LNCaP clone FGC (cell line): ENCODE data around the gene RPP25L.

Experiments used
- DNase-seq: peaks from one replicate; pipeline ENCODE4 v3.0.0-alpha.2; 2011; ENCODE audit warnings: low read depth
- H3K4me3 ChIP-seq: 2 replicates; pipeline ENCODE4 v1.5.1; 2011; ENCODE audit warnings: mild to moderate bottlenecking, low read depth, low read length, control low read depth
- TF ChIP-seq, protein P1 (sequence below): IDR thresholded peaks from 2 replicates; pipeline ENCODE4 v1.5.1; 2012; ENCODE audit warnings: mild to moderate bottlenecking; ENCODE audit not compliant: control insufficient read depth, insufficient read depth; ENCODE audit errors: extremely low read depth

Gene RPP25L

GRCh38 chr9:34572092-34572491, 39.8 kb downstream of the RPP25L start:
- H3K4me3 ChIP-seq: no peak overlapping the region
- no peak for DNase-seq
- TF ChIP-seq, protein P1, sequence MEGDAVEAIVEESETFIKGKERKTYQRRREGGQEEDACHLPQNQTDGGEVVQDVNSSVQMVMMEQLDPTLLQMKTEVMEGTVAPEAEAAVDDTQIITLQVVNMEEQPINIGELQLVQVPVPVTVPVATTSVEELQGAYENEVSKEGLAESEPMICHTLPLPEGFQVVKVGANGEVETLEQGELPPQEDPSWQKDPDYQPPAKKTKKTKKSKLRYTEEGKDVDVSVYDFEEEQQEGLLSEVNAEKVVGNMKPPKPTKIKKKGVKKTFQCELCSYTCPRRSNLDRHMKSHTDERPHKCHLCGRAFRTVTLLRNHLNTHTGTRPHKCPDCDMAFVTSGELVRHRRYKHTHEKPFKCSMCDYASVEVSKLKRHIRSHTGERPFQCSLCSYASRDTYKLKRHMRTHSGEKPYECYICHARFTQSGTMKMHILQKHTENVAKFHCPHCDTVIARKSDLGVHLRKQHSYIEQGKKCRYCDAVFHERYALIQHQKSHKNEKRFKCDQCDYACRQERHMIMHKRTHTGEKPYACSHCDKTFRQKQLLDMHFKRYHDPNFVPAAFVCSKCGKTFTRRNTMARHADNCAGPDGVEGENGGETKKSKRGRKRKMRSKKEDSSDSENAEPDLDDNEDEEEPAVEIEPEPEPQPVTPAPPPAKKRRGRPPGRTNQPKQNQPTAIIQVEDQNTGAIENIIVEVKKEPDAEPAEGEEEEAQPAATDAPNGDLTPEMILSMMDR: no peak

- H3K4me3 ChIP-seq: no peak overlapping the region
- no peak for DNase-seq
- TF ChIP-seq, protein P1: no peak
Measured at GRCh38 chr9:34571481-34571810, 40.5 kb downstream of the RPP25L start.

DNA sequence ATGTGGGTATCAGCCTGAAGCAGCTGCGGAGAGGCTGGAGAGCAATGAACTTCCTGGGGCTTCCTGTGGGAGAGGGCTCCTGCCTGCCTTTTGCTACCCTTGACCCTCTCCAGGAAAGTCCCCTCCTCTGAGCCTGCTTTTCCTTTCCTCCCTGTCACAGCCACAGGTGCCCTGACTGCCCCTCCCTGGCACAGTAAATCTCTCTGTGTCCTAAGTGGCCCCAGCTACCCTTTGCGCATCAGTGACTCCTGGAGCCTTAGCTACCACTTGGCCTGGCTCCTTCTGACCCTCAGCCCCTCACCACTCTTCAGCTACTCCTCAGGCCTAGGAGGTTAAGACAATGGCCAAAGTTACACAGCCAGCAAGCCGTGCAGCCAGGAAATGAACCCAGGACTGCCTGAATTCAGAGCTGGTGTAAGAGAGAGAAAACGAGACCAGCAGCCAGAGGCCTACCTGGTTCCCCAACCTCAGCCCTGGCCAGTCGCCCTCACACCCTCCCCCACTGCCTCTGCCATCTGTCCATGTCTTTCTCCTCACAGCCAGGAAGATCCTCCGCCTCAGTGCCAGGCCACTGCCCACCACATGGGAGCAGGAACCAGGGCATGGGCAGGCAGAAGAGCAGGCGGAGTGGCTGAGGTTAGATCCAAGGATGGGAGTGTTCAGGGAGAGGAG, 41.0 kb downstream of the RPP25L start:
- DNase-seq: no peak
- H3K4me3 ChIP-seq: no peak overlapping the region
- TF ChIP-seq, protein P1: no peak

DNA sequence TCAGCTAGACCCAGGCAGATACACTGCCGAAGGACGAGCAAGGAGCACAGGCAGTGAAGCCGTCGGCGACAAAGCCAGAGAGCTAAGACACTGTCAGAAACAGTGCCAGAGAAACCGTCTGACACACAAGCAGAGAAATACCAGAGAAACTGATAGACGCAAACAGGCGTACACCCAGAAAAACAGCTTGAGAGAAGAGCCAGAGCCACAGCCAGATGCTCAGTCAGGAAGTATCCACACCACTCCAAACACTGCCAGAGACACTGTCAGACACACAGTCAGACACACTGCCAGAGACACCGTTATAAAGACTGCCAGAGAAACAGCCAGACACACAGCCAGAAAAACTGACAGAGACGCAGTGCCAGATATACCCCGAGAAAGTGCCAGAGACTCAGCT, 41.5 kb downstream of the RPP25L start:
- TF ChIP-seq, protein P1: no peak
- DNase-seq: no peak
- no peak overlapping the region for H3K4me3 ChIP-seq

GRCh38 chr9:34568774-34569173, 43.1 kb downstream of the RPP25L start:
- no peak for DNase-seq
- no peak overlapping the region for H3K4me3 ChIP-seq
- TF ChIP-seq, protein P1: no peak

DNA sequence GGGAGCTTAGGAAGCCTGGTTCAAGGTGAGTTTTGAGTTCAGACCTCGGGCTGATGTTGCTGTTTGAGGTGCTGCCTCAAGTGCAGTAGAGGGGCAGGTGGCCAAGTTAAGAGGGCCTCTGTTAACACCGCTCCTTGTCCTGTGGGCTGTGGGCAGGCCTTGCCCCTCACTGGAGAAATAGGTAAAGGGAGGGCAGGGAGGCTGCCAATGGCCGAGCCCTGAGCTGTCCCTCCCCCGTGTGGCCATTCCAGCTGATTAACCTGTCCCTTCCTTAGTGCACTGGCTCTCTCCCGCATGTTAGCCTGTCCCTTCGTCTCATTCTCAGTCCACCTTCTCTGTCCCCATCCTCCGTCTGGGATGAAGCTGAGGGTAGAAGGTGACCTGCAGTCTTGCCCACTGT, 43.8 kb downstream of the RPP25L start:
- no peak overlapping the region for H3K4me3 ChIP-seq
- DNase-seq: no peak
- TF ChIP-seq, protein P1: no peak

GRCh38 chr9:34566972-34567371, 44.9 kb downstream of the RPP25L start:
- TF ChIP-seq, protein P1: no peak
- no peak for DNase-seq
- H3K4me3 ChIP-seq: no peak overlapping the region
